GM23338 (cell line): Measurements from ENCODE around the gene MPL.

Experiments used
- EZH2 ChIP-seq: fragments of 200-600 bp; sonication (generic); IDR thresholded peaks from one replicate; pipeline ENCODE4 v1.8.0; 2017; ENCODE audit warnings: antibody characterized with exemption, mild to moderate bottlenecking, low read depth; ENCODE audit not compliant: unreplicated experiment
- POLR2AphosphoS5 ChIP-seq: IDR thresholded peaks from 2 replicates; pipeline ENCODE4 v1.6.1; 2016; ENCODE audit warnings: antibody characterized with exemption, low read depth
- TF ChIP-seq, protein P1 (sequence below): IDR thresholded peaks from one replicate; pipeline ENCODE4 v1.6.1; 2018; ENCODE audit warnings: antibody characterized with exemption; ENCODE audit not compliant: unreplicated experiment
- TF ChIP-seq, protein P2 (sequence below), 2 experiments: fragments of 200-600 bp in 1 of 2; sonication (generic) in 1 of 2; conservative IDR thresholded peaks; 2 replicates each; pipeline versions ENCODE4 v1.5.1 to v1.6.1; 2016 to 2017; ENCODE audit warnings: antibody characterized with exemption in 2 of 2, low read depth in 2 of 2, mild to moderate bottlenecking in 2 of 2, moderate library complexity in 1 of 2

DNA sequence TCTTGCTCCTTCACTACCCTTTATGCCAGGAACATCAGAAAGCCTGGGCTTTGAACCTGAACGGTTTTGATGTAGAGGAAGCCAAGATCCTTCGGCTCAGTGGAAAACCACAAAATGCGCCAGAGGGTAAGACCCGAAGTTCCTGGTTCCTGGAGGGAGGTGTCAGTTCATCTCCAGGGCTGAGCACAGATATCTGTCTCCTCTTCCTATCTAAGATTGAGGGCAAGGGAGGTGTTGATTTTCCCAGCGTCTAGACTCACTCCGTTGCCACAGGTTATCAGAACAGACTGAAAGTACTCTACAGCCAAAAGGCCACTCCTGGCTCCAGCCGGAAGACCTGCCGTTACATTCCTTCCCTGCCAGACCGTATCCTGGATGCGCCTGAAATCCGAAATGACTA, 22.1 kb downstream of the MPL start:
- TF ChIP-seq POLR2AphosphoS5 (no peak), EZH2 (no peak)
- TF ChIP-seq, protein P1, sequence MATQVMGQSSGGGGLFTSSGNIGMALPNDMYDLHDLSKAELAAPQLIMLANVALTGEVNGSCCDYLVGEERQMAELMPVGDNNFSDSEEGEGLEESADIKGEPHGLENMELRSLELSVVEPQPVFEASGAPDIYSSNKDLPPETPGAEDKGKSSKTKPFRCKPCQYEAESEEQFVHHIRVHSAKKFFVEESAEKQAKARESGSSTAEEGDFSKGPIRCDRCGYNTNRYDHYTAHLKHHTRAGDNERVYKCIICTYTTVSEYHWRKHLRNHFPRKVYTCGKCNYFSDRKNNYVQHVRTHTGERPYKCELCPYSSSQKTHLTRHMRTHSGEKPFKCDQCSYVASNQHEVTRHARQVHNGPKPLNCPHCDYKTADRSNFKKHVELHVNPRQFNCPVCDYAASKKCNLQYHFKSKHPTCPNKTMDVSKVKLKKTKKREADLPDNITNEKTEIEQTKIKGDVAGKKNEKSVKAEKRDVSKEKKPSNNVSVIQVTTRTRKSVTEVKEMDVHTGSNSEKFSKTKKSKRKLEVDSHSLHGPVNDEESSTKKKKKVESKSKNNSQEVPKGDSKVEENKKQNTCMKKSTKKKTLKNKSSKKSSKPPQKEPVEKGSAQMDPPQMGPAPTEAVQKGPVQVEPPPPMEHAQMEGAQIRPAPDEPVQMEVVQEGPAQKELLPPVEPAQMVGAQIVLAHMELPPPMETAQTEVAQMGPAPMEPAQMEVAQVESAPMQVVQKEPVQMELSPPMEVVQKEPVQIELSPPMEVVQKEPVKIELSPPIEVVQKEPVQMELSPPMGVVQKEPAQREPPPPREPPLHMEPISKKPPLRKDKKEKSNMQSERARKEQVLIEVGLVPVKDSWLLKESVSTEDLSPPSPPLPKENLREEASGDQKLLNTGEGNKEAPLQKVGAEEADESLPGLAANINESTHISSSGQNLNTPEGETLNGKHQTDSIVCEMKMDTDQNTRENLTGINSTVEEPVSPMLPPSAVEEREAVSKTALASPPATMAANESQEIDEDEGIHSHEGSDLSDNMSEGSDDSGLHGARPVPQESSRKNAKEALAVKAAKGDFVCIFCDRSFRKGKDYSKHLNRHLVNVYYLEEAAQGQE, result no peak
- TF ChIP-seq, protein P2, sequence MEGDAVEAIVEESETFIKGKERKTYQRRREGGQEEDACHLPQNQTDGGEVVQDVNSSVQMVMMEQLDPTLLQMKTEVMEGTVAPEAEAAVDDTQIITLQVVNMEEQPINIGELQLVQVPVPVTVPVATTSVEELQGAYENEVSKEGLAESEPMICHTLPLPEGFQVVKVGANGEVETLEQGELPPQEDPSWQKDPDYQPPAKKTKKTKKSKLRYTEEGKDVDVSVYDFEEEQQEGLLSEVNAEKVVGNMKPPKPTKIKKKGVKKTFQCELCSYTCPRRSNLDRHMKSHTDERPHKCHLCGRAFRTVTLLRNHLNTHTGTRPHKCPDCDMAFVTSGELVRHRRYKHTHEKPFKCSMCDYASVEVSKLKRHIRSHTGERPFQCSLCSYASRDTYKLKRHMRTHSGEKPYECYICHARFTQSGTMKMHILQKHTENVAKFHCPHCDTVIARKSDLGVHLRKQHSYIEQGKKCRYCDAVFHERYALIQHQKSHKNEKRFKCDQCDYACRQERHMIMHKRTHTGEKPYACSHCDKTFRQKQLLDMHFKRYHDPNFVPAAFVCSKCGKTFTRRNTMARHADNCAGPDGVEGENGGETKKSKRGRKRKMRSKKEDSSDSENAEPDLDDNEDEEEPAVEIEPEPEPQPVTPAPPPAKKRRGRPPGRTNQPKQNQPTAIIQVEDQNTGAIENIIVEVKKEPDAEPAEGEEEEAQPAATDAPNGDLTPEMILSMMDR (conservative IDR thresholded peaks at IDR 0.05; ENCODE audit: low read depth in 2 of 2), result no peak
